Activated naive CD4-positive, alpha-beta T cell treated with anti-CD3 and anti-CD28 coated beads, Interleukin-2, amount 50 U/mL, for 16 hours (primary cell): ENCODE results near the gene ACKR2.

Source experiments
- DNase-seq: peaks from one replicate; pipeline ENCODE4 v3.0.0-alpha.2; 2020

ACKR2 gene

GRCh38 chr3:42892807-42893206 is 83.6 kb downstream of the ACKR2 start:
- no peak for DNase-seq

- no peak for DNase-seq
These were observed 85.7 kb downstream of the ACKR2 start for GRCh38 chr3:42894698-42895579.

- DNase-seq = no peak
These were observed 86.3 kb downstream of the ACKR2 start for GRCh38 chr3:42895580-42895868.

- no peak for DNase-seq
These were observed 89.8 kb downstream of the ACKR2 start for GRCh38 chr3:42898896-42899675.

GRCh38 chr3:42900226-42901072 is 91.2 kb downstream of the ACKR2 start:
- no peak for DNase-seq

- DNase-seq = no peak
These were observed 91.8 kb downstream of the ACKR2 start for GRCh38 chr3:42901073-42901415.

GRCh38 chr3:42902257-42902656 is 93.0 kb downstream of the ACKR2 start:
- no peak for DNase-seq

- no peak for DNase-seq
These were observed 94.8 kb downstream of the ACKR2 start for GRCh38 chr3:42904076-42904475.

GRCh38 chr3:42905740-42906069 is 96.5 kb downstream of the ACKR2 start:
- DNase-seq = no peak

GRCh38 chr3:42906070-42906847 is 97.0 kb downstream of the ACKR2 start, which contains the start of gene ZNF662:
Gene ZNF662 (plus strand): TSS chr3:42906142. CDS start chr3:42908115, 1,973 bp downstream.
- DNase-seq = peak; percentile 23

- DNase-seq = no peak
These were observed 97.6 kb downstream of the ACKR2 start for GRCh38 chr3:42906848-42907183.

- DNase-seq = no peak
These were observed 99.4 kb downstream of the ACKR2 start for GRCh38 chr3:42908675-42909074.

- no peak for DNase-seq
These were observed 102.3 kb downstream of the ACKR2 start for GRCh38 chr3:42911551-42911950.

- no peak for DNase-seq
These were observed 105.7 kb downstream of the ACKR2 start for GRCh38 chr3:42914771-42915515.
